GM13976 (cell line): ENCODE data around the gene FRY.

Experiments
- DNase-seq: peaks from one replicate; pipeline ENCODE4 v3.0.0; 2012; ENCODE audit warnings: low spot score
- in situ Hi-C: fragments of 300-500 bp; cut with MboI; formaldehyde crosslinking; loops from one replicate; pipeline ENCODE4 v1.12.0; 2022; ENCODE audit warnings: low sequenced_read_pairs, mixed read lengths, inconsistent platforms; ENCODE audit not compliant: unreplicated experiment
- TF ChIP-seq, protein P1 (sequence below): IDR thresholded peaks from 2 replicates; pipeline ENCODE4 v1.5.1; 2012; ENCODE audit warnings: borderline replicate concordance, mild to moderate bottlenecking; ENCODE audit not compliant: insufficient read depth; ENCODE audit errors: extremely low read depth, missing control alignments, control extremely low read depth

FRY gene

DNA sequence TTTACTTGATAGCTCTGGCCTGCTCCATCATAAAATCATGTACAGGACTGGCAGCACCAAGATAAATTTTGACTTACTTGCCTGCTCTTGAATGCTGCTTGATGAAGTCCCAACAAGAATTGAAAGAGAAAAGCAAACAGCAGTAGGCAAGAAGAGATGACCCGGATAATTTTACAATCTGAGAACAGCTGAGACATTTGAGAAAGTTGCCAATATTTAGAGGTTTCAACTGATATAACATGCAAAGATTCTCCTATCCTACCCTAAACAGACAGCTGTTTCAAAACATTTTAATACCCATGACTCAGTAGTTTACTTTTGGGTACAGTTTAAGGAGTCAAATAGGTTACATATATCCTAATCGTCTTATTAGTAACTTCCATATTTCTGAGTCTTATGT is 5.9 kb downstream of the FRY start:
- TF ChIP-seq, protein P1, sequence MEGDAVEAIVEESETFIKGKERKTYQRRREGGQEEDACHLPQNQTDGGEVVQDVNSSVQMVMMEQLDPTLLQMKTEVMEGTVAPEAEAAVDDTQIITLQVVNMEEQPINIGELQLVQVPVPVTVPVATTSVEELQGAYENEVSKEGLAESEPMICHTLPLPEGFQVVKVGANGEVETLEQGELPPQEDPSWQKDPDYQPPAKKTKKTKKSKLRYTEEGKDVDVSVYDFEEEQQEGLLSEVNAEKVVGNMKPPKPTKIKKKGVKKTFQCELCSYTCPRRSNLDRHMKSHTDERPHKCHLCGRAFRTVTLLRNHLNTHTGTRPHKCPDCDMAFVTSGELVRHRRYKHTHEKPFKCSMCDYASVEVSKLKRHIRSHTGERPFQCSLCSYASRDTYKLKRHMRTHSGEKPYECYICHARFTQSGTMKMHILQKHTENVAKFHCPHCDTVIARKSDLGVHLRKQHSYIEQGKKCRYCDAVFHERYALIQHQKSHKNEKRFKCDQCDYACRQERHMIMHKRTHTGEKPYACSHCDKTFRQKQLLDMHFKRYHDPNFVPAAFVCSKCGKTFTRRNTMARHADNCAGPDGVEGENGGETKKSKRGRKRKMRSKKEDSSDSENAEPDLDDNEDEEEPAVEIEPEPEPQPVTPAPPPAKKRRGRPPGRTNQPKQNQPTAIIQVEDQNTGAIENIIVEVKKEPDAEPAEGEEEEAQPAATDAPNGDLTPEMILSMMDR, result no peak
- in situ Hi-C loops, result no loop called here

DNA sequence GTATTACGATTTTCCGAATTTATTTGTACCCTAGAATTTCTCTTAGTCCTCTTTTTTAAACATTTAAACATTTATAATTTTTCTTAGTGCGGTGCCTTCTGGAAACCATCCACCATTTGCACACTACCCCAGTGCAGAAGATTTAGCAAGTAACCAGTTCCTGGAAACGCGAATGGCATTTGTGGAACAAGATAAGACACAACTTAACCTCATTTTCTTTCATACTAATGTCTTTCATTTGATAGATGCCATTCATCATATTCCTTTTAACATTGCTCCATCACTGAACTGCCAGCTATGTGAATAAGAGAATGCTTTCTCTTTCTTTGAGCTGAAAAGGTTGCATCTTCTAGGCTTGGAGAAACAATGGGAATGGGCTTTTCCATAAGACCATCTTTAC is 6.8 kb downstream of the FRY start:
- in situ Hi-C loops, result no loop called here
- TF ChIP-seq, protein P1, result no peak
- DNase-seq, result no peak

More for the DNA sequence above, 5.9 kb downstream of the FRY start:
- DNase-seq, result no peak

DNA sequence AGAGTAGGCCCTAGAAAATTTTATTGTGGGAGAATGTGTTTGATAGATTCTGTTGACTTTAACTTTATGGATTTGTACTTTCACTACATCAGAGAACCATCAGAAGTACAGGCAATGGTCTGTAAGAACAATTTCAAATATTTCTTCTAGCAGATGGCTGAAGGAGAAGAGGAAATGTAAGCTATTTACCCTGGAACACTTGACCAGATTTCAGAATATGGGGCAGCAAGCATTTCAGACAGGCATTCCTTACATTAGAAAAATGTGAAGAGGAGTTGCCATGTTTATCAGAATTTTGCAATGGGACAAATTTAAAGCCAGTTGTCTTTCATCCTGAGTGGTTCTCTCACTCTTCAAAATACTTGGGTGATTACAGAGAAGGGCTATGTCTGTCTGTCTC is 7.5 kb downstream of the FRY start:
- no peak for DNase-seq

DNA sequence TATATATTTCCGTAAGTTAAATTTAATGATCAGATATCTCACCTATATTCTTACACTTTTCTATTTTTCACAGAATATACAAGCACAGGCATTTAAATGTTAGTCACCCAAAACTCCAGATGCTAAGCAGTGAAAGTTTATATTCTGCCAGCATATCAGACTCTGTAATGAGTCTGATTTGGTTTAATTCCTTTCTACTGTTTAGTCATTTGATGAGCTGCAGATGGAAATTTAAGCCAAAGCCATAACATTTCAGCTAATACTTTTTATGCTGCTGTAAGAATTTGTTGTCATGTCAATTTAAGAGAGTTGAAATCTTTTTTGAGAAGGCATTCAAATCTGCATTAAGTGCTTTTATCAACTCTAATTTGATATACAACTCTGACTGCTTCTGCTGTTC is 8.0 kb downstream of the FRY start:
- TF ChIP-seq, protein P1, result no peak
- in situ Hi-C loops, result no loop called here
- DNase-seq, result no peak

More for the DNA sequence above, 7.5 kb downstream of the FRY start:
- in situ Hi-C loops, result no loop called here
- TF ChIP-seq, protein P1, result no peak

DNA sequence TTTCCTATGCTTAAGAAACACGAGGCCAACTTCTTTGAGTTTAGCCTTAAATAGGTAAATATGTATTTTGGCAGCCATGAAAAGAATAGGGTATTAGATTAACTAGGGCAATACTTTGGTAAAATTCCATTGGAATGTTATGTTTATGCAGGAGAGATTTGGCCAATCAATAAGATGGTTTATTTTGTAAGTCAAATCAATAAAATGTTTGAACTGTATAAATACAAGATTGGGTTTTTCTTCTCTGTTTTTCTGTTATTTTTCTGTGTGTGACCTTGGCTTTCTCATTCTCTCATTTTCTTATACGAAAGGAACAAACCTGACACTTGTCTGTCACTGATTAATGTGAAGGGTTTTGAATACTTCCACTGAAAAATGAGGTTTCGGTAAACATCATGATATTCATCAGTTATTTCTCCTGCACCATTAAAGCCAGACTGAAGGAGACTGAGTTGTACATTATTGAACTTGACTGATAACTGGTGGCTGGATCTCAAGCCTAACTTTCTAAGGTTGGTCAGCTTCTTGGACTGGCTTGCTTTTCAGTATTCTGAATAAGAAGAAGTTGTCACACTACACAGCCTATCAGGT is 8.6 kb downstream of the FRY start:
- no peak for DNase-seq
- in situ Hi-C loops, result no loop called here
- TF ChIP-seq, protein P1, result no peak

DNA sequence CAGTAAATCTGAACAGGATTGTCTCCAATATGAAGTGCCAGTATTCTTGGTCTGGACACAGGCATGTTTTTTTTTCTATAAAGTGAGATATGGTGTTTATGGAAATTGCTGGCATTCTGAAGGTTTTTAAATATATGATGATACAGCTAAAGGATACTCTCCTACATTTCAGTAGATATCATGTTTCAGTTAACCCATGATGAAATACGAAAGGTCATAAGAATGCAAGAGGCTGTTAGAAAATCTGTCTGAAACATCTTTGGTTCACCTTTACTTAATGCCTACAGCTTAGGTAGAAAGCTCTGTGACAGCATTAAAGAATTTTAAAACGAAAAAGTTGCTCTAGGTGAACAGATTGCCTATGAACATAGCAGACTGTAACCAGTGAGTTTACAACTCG is 9.1 kb downstream of the FRY start:
- no peak for DNase-seq

More for the DNA sequence above, 9.1 kb downstream of the FRY start:
- in situ Hi-C loops, result no loop called here
- TF ChIP-seq, protein P1, result no peak
